K562 (cell line): ENCODE measurements around the gene SPTBN4. TPM values are rescaled to one million over a fixed set of nuclear protein-coding genes. Genes with fewer than 3 reads are reported as not detected.

Source experiments
- BHLHE40 ChIP-seq: IDR thresholded peaks from 2 replicates; pipeline ENCODE4 v1.6.1; 2011; ENCODE audit warnings: low read length, improper control_type of control experiment
- CBFA2T2 ChIP-seq: fragments of 450-650 bp; conservative IDR thresholded peaks from 2 replicates; pipeline ENCODE4 v1.6.1; 2017; ENCODE audit warnings: mild to moderate bottlenecking
- ELK1 ChIP-seq: sonication (generic); formaldehyde crosslinking; IDR thresholded peaks from 2 replicates; pipeline ENCODE4 v1.8.1; 2022; ENCODE audit warnings: missing genetic modification reagents
- EZH2 ChIP-seq: IDR thresholded peaks from 2 replicates; pipeline ENCODE4 v1.6.1; 2012; ENCODE audit warnings: low read depth, mild to moderate bottlenecking, inconsistent platforms, low read length, borderline replicate concordance
- GABPB1 ChIP-seq: sonication (generic); formaldehyde crosslinking; IDR thresholded peaks from 2 replicates; pipeline ENCODE4 v1.8.0; 2022; ENCODE audit warnings: mild to moderate bottlenecking, missing genetic modification reagents
- GTF2F1 ChIP-seq: IDR thresholded peaks from 2 replicates; pipeline ENCODE4 v1.6.1; 2011; ENCODE audit warnings: low read depth, low read length, improper control_type of control experiment
- HOMEZ ChIP-seq: fragments of 250-450 bp; sonication (Bioruptor Pico); IDR thresholded peaks from 2 replicates; pipeline ENCODE4 v1.4.0; 2020; ENCODE audit warnings: mild to moderate bottlenecking, moderate library complexity
- KAT2B ChIP-seq: IDR thresholded peaks from one replicate; pipeline ENCODE4 v1.6.1; 2012; ENCODE audit warnings: low read depth, mild to moderate bottlenecking, control low read depth, inconsistent platforms, low read length, moderate library complexity
- MCM5 ChIP-seq: fragments of 450-650 bp; IDR thresholded peaks from 2 replicates; pipeline ENCODE4 v1.6.1; 2016; ENCODE audit warnings: low read depth
- MED1 ChIP-seq: sonication (generic); formaldehyde crosslinking; IDR thresholded peaks from 2 replicates; pipeline ENCODE4 v1.8.1; 2023; ENCODE audit warnings: missing genetic modification reagents, borderline replicate concordance
- NFRKB ChIP-seq: fragments of 450-650 bp; IDR thresholded peaks from 2 replicates; pipeline ENCODE4 v1.6.1; 2016; ENCODE audit warnings: low read depth
- PHF21A ChIP-seq: fragments of 450-650 bp; IDR thresholded peaks from 2 replicates; pipeline ENCODE4 v1.6.1; 2017; ENCODE audit warnings: low read depth, borderline replicate concordance
- RBM22 ChIP-seq: fragments of 200-400 bp; formaldehyde crosslinking; IDR thresholded peaks from 2 replicates; pipeline ENCODE4 v1.6.1; 2018; ENCODE audit warnings: low read length, low read depth; ENCODE audit not compliant: poor library complexity, severe bottlenecking
- SREBF1 ChIP-seq: fragments of 150-350 bp; IDR thresholded peaks from 2 replicates; pipeline ENCODE4 v1.6.1; 2014; ENCODE audit warnings: antibody characterized with exemption, low read depth, low read length, borderline replicate concordance
- TCF3 ChIP-seq: sonication (generic); formaldehyde crosslinking; IDR thresholded peaks from 2 replicates; pipeline ENCODE4 v1.4.0; 2020; ENCODE audit warnings: mild to moderate bottlenecking, missing genetic modification reagents
- TEAD4 ChIP-seq, 2 experiments: sonication (generic) in 1 of 2; formaldehyde crosslinking in 1 of 2; IDR thresholded peaks; 2 replicates each; pipeline versions ENCODE4 v1.6.1 to v1.8.0; 2012 to 2022; ENCODE audit warnings: borderline replicate concordance in 1 of 2, inconsistent platforms in 1 of 2, low read length in 1 of 2, mild to moderate bottlenecking in 1 of 2, missing genetic modification reagents in 1 of 2
- TFE3 ChIP-seq: fragments of 450-650 bp; formaldehyde crosslinking; IDR thresholded peaks from 2 replicates; pipeline ENCODE4 v1.4.0; 2020; ENCODE audit warnings: mild to moderate bottlenecking, mixed read lengths
- ZNF121 ChIP-seq: sonication (generic); formaldehyde crosslinking; conservative IDR thresholded peaks from 2 replicates; pipeline ENCODE4 v1.8.0; 2022; ENCODE audit warnings: missing genetic modification reagents
- ZNF212 ChIP-seq: fragments of 450-650 bp; formaldehyde crosslinking; IDR thresholded peaks from 2 replicates; pipeline ENCODE4 v1.4.0; 2020; ENCODE audit warnings: mild to moderate bottlenecking
- ZNF217 ChIP-seq: sonication (generic); formaldehyde crosslinking; IDR thresholded peaks from 2 replicates; pipeline ENCODE4 v1.8.0; 2022; ENCODE audit warnings: mild to moderate bottlenecking, missing genetic modification reagents
- ZNF395 ChIP-seq: fragments of 200-800 bp; sonication (Bioruptor generic); IDR thresholded peaks from 2 replicates; pipeline ENCODE4 v1.6.1; 2017; ENCODE audit warnings: missing genetic modification characterization, missing compliant biosample characterization
- polyA plus RNA-seq, 8 experiments: library from polyadenylated mRNA; depleted of rRNA in 4 of 8; stranded (reverse) in 5 of 8; unstranded in 3 of 8; fragments of >200 nt; fragmentation: Nextera tagmentation in 2 of 8; fragmentation: Illumina TruSeq in 1 of 8; extraction: Ambion mirVana in 2 of 8; extraction: Trizol in 1 of 8; gene quantifications; 2 replicates each; pipeline versions ENCODE4 v1.2.1 to v1.2.3, GENCODE V29; 2011 to 2014; ENCODE audit warnings: inconsistent platforms in 1 of 8, missing spikeins in 1 of 8
- total RNA-seq, 7 experiments: library from RNA; depleted of rRNA in 6 of 7; stranded (reverse); fragments of >200 nt in 6 of 7; fragmentation: Illumina TruSeq in 2 of 7; extraction: Trizol in 2 of 7; gene quantifications; 2 replicates each; pipeline versions ENCODE4 v1.2.1 to v1.2.3, GENCODE V29; 2011 to 2021; ENCODE audit warnings: low replicate concordance in 1 of 7

Gene SPTBN4
- total and polyA plus RNA-seq, 9 of the 15 experiments (the other 6 are each of a cell fraction or from before 2014, with no cell fraction given), result 0.01 to 1.5 (median 0.86) TPM

GRCh38 chr19:40420766-40421765, 45.7 kb upstream of the SPTBN4 start (continued):
- TF ChIP-seq EZH2 (no peak), MCM5 (no peak), TEAD4 (IDR thresholded peaks at IDR 0.05; ENCODE audit: low read length) (peak; percentile 93), TEAD4 (CRISPR knock-in tag; IDR thresholded peaks at IDR 0.05; ENCODE audit: borderline replicate concordance) (peak; percentile 98), ZNF212 (no peak), HOMEZ (CRISPR knock-in tag) (no peak), KAT2B (no peak), MED1 (no peak), ZNF121 (CRISPR knock-in tag) (no peak), PHF21A (0 out of 2 replicates have a peak, but pooled peaks have one; percentile 44), ELK1 (CRISPR knock-in tag) (no peak), ZNF217 (CRISPR knock-in tag) (no peak), CBFA2T2 (peak; percentile 48), ZNF395 (no peak; the same call in 1 of the 2 replicates), RBM22 (peak; percentile 76), SREBF1 (peak; percentile 42; the same call in 1 of the 2 replicates), GTF2F1 (no peak), GABPB1 (CRISPR knock-in tag) (peak; percentile 77), NFRKB (no peak), BHLHE40 (peak; percentile 100), TCF3 (CRISPR knock-in tag) (peak; percentile 47), TFE3 (CRISPR knock-in tag) (no peak)
